Activated T-helper 1 cell treated with Interleukin-2 at 50 U/mL for 16 hours (primary cell): ENCODE measurements around the gene LDB3.
"Not testable (repeated sequence)": the region's sequence is repeated elsewhere in the genome, so short reads cannot be mapped to it uniquely, and the experiment has no call there.

ENCODE experiments used
- DNase-seq: peaks from one replicate; pipeline ENCODE4 v3.0.0-alpha.2; 2020; ENCODE audit warnings: low read depth

Gene LDB3

GRCh38 chr10:86668297-86669165, at the start of gene LDB3:
TSS of gene LDB3 (plus strand) at chr10:86668511. CDS start at chr10:86668692, 181 bp downstream.
- no peak for DNase-seq

- DNase-seq, result no peak
Measured at GRCh38 chr10:86628311-86628710, 40.0 kb upstream of the LDB3 start.

- no peak for DNase-seq
Measured at GRCh38 chr10:86630079-86630478, 38.2 kb upstream of the LDB3 start.

GRCh38 chr10:86632009-86632800, 36.1 kb upstream of the LDB3 start:
- no peak for DNase-seq

- no peak for DNase-seq
Measured at GRCh38 chr10:86632951-86633350, 35.4 kb upstream of the LDB3 start.

DNA sequence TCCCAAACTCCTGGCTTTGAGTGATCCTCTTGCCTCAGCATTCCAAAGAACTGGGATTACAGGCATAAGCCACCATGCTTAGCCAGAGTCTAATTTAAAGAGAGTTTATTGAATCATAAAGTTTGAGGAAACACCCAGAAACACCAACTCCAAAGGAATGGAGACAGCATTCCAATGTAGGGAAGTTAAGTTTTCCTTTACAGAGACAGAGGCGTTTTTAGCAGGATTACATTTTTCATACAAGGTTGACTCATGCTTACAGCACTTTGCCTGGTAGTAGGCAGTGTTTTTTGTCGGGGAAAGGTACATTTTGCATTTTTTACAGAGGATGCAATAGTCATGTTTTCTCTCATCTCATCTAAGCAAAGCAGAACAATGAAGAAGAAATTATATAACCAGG, 32.9 kb upstream of the LDB3 start:
- no peak for DNase-seq

- DNase-seq, result no peak
Measured at GRCh38 chr10:86636311-86636710, 32.0 kb upstream of the LDB3 start.

DNA sequence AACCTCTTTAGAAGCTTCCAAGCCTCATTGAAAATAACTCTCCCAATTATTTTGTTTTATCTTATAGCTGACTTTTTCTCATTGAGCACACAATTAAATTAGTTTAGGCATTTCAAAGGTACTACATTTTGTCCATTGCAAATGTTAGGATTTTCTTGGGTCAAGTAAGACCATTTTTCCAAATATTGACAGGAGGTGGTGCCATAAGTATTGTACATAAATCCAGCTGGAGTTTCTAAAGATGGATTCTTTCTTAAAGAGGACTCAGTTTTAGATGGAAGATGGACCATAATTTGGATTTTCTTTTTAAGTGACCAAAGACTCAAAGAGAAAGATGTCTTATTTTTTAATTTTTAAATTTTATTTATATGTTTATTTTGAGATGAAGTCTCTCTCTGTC, 26.3 kb upstream of the LDB3 start:
- no peak for DNase-seq

DNA sequence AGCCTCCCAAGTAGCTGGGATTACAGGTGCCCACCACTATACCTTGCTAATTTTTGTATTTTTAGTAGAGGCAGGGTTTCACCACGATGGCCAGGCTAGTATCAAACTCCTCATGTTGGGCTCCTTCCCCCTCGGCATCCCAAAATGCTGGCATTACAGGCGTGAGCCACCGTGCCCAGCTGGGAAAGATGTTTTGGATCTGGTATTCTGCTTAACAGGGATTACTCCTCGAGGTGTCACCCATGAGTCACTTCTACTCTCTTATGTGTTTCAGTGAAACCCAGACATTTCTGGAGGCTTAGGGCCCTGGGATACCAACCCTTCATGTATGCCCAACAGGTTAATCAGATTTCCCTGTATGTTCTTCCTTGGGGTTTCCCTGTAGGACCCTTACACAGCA, 25.8 kb upstream of the LDB3 start:
- no peak for DNase-seq

GRCh38 chr10:86644152-86644793, 24.0 kb upstream of the LDB3 start:
- no peak for DNase-seq

GRCh38 chr10:86644794-86645445, 23.4 kb upstream of the LDB3 start:
- no peak for DNase-seq

GRCh38 chr10:86645621-86646165, 22.6 kb upstream of the LDB3 start:
- not testable (repeated sequence) for DNase-seq

- DNase-seq, result no peak
Measured at GRCh38 chr10:86646532-86646931, 21.8 kb upstream of the LDB3 start.

DNA sequence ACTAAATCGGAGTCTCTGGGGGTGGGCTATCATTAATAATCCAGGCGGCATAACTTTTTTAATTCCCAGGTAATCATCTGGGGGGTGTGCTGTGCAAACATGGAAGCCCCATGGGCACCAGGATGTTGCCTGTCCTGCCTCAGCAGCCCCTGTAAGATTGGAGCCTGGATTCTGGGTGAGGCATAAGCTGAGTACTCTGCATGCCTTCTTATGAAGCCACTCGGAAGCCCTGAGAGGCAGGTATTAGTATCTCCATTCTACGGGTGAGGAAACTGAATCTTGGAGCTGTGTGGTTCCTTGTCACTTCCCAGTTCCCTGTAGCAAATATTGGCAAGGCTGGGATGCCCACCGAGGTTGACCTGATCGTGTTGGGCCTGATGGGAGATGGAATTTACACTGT, 21.4 kb upstream of the LDB3 start:
- no peak for DNase-seq

DNA sequence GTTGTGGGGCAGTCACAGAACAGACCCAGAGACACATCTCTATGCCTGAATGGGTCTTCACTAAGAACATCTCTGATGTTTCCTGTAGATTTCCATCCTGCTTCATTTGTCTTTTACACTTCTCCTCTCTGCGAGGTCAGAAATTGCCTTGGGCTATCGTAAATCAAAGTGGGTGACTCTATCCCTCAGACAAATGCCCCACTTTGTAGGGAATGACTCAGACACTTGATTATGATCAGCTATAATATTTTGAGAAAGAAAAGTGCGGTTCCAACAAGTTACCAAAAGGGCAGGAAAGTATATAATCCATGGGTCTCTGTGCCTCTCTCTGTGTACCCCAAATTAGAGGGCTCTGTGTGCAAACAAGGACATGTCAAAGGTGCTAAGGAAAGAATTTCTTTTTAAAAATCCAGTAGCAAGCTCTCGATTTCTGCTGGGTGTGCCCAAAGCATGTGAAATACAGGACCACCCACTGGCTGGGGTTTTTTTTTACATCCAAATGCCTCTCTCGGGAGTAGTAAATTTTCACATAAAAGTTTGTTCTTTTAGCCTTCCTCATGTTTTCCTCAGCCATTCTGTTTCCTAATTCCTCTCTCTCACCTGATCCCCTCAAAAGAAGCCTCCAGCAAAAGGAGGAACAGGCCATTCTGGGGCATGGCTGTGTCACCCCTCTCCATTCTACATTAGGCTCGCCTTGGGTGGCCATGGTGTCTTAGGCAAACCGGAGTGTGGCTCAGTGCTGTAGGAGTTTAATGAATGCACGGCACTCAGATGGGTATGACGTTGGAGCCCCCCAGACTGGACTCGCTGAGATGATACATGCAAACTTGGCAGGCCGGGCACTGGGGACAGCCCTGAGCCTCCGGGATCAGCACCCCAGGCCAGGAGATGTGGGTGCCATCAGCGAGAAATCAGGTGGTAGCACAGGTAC, 20.3 kb upstream of the LDB3 start:
- DNase-seq, result no peak

DNA sequence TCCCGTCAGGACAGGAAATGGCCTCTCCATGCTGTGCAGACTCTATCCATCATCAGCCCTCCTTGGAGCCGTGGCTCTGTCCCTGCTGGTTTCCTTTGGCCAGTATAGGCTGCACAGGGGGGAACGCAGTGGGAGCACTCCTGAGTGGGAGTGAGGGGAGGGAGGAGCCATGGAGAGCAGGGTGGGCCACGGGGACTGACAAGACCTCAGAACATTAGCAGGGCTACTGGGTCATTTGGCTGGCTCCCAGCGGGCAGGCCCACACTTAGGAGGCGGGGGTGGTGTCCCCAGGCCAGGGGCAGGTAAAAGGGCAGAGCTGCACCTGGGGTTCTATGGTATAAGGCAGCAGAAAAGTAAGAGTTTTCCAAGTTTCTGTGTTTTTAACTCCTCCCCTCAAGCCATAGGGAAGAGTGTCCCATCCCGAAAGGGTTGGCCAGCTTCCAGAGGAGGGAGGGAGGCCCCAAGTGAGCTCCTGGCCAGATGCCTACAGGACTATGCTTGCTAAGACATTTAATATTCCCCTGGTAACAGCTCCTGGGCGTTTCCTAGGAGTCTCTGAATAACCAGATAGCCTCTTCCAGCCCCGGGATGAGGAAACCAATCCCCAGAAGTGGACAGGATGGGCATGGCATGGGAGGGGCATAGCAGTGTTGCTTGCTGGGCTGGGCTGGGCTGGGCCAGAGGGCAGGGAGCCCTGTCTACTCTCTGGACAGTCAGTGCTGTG, 19.4 kb upstream of the LDB3 start:
- DNase-seq, result no peak

- no peak for DNase-seq
Measured at GRCh38 chr10:86649471-86650150, 18.7 kb upstream of the LDB3 start.

GRCh38 chr10:86650151-86650550, 18.2 kb upstream of the LDB3 start:
- DNase-seq, result no peak

- DNase-seq, result no peak
Measured at GRCh38 chr10:86651021-86651471, 17.3 kb upstream of the LDB3 start.
